ENCODE measurements around the gene EEA1.

Gene EEA1

GRCh38 chr12:92747151-92747550 lies 181.9 kb downstream of the EEA1 start:
- no peak for DNase-seq (ENCODE audit: low spot score)

GRCh38 chr12:92745856-92746550 lies 183.1 kb downstream of the EEA1 start:
- no peak for DNase-seq (ENCODE audit: low spot score)

- DNase-seq (ENCODE audit: low spot score), result no peak
Observed at GRCh38 chr12:92743026-92743425, 186.1 kb downstream of the EEA1 start.

- no peak for DNase-seq (ENCODE audit: low spot score)
Observed at GRCh38 chr12:92740411-92740810, 188.7 kb downstream of the EEA1 start.

- DNase-seq (ENCODE audit: low spot score), result no peak
Observed at GRCh38 chr12:92739113-92739512, 190.0 kb downstream of the EEA1 start.

- no peak for DNase-seq (ENCODE audit: low spot score)
Observed at GRCh38 chr12:92737855-92738850, 190.9 kb downstream of the EEA1 start.

GRCh38 chr12:92736605-92737004 lies 192.5 kb downstream of the EEA1 start:
- no peak for DNase-seq (ENCODE audit: low spot score)

- no peak for DNase-seq (ENCODE audit: low spot score)
Observed at GRCh38 chr12:92735131-92735721, 193.9 kb downstream of the EEA1 start.

- DNase-seq (ENCODE audit: low spot score), result no peak
Observed at GRCh38 chr12:92733661-92734060, 195.4 kb downstream of the EEA1 start.

GRCh38 chr12:92733181-92733580 lies 195.9 kb downstream of the EEA1 start:
- no peak for DNase-seq (ENCODE audit: low spot score)

- DNase-seq (ENCODE audit: low spot score), result no peak
Observed at GRCh38 chr12:92732716-92733115, 196.4 kb downstream of the EEA1 start.

- DNase-seq (ENCODE audit: low spot score), result no peak
Observed at GRCh38 chr12:92732216-92732615, 196.9 kb downstream of the EEA1 start.

GRCh38 chr12:92730758-92731157 lies 198.3 kb downstream of the EEA1 start:
- DNase-seq (ENCODE audit: low spot score), result no peak

GRCh38 chr12:92729773-92730305 lies 199.3 kb downstream of the EEA1 start:
- DNase-seq (ENCODE audit: low spot score), result no peak

GRCh38 chr12:92726850-92727249 lies 202.2 kb downstream of the EEA1 start:
- DNase-seq (ENCODE audit: low spot score), result no peak

GRCh38 chr12:92722897-92723296 lies 206.2 kb downstream of the EEA1 start:
- DNase-seq (ENCODE audit: low spot score), result no peak

GRCh38 chr12:92721656-92722055 lies 207.4 kb downstream of the EEA1 start:
- DNase-seq (ENCODE audit: low spot score), result no peak

- no peak for DNase-seq (ENCODE audit: low spot score)
Observed at GRCh38 chr12:92721130-92721529, 208.0 kb downstream of the EEA1 start.

Measured in hematopoietic multipotent progenitor cell treated with erythropoietin and hydrocortisone succinate and interleukin-3 and kit ligand, for 17 days (in vitro differentiated cells).